ENCODE results near the gene GPR87.

DNA sequence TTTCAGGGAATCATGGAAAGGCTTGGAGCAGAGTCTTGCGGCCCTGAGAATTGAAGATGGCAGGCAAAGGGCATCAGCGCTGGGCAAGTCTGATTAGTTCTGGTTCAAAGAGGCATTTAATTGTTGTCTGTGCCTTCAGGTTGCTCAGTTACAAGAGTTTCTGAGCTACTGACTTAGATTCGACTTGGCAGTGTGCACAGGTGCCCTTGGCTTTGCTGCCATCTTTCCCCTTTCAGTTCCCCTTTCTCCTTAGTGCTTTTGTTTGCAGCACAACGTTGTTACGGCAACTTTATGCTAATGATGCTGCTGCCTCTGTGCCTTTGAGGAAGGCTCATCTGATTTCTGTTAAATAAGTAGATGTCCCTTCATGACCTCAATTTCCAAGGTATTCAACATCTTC is 50.8 kb downstream of the GPR87 start:
- no peak for TF ChIP-seq CHD2 (IDR thresholded peaks at IDR 0.05; ENCODE audit: low read depth, low read length)
- TF ChIP-seq RFX1 (IDR thresholded peaks at IDR 0.05), result no peak

Measured in K562 (cell line).